Fibroblast of the aortic adventitia (primary cell): ENCODE data around the gene ANAPC13. TPM values are rescaled to one million over a fixed set of nuclear protein-coding genes. Genes with fewer than 3 reads are reported as not detected.

Source experiments
- DNase-seq: peaks from one replicate; pipeline ENCODE4 v3.0.0-alpha.2; 2010; ENCODE audit warnings: low read depth
- H3K4me3 ChIP-seq: 2 replicates; pipeline ENCODE4 v1.5.1; 2011; ENCODE audit warnings: low read depth, mild to moderate bottlenecking, control low read depth, low read length, moderate library complexity
- total RNA-seq: library from RNA; depleted of rRNA; stranded (reverse); fragments of >200 nt; gene quantifications from 2 replicates; pipeline ENCODE4 v1.2.3, GENCODE V29; 2012; ENCODE audit warnings: low replicate concordance
- TF ChIP-seq, protein P1 (sequence below): IDR thresholded peaks from 2 replicates; pipeline ENCODE4 v1.5.1; 2011; ENCODE audit warnings: mild to moderate bottlenecking, low read length, control low read depth, inconsistent platforms; ENCODE audit not compliant: insufficient read depth

Gene ANAPC13, protein sequence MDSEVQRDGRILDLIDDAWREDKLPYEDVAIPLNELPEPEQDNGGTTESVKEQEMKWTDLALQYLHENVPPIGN
- total RNA-seq = 123 and 137 TPM in 2 replicates

DNA sequence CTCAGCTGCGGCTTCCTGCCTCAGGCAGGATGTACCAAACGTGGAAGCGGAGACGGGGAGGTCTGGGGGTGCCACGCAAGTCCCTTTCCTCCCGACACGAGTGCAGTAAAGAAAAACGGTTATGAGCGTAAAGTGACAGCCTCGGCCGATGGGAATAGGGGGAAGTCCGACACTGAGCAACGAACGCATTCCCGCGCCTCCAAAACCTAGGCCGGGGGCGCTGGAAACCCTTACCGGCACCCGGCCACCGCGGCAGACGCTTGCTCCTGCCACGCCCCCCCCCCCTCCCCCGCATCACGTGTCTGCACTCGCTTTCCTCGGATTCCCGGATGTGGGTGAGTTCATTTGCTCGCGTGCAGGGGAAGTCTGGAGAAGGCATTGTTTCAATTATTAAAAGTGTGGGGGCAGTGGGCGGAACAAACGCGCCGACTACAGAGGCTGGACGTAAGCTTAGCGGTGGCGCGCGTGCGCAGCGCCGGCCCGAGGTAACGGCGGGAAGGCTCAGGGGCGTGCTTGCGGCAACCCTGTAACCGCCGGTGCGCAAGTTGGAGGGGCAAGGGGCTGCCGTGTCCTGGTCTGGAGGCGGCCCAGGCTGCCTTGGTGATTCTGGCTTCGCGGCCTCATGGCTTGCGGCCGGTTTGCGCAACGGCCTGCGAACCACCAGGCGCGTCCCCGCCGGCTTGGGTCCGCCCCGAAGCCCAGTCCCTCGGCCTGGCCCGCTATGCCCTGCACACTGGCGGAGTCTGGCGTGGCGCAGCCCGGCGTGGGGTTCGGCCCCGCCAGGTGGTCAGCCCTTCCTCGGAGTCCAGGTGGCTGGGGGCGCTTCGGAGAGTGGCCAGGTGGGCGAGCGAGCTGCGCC lies at the start of gene ANAPC13, which contains the start of gene CEP63:
ANAPC13 (minus strand) TSS at position 268 of the 859 bp plus-strand sequence. CDS start 3,081 bp downstream, outside the sequence.
CEP63 (plus strand) TSS at position 340 of the 859 bp plus-strand sequence. CDS start 9,264 bp downstream, outside the sequence.
- TF ChIP-seq, protein P1, sequence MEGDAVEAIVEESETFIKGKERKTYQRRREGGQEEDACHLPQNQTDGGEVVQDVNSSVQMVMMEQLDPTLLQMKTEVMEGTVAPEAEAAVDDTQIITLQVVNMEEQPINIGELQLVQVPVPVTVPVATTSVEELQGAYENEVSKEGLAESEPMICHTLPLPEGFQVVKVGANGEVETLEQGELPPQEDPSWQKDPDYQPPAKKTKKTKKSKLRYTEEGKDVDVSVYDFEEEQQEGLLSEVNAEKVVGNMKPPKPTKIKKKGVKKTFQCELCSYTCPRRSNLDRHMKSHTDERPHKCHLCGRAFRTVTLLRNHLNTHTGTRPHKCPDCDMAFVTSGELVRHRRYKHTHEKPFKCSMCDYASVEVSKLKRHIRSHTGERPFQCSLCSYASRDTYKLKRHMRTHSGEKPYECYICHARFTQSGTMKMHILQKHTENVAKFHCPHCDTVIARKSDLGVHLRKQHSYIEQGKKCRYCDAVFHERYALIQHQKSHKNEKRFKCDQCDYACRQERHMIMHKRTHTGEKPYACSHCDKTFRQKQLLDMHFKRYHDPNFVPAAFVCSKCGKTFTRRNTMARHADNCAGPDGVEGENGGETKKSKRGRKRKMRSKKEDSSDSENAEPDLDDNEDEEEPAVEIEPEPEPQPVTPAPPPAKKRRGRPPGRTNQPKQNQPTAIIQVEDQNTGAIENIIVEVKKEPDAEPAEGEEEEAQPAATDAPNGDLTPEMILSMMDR = no peak
- H3K4me3 ChIP-seq = peak within 1 kb of the TSS; percentile 94
- DNase-seq = peak; percentile 99

DNA sequence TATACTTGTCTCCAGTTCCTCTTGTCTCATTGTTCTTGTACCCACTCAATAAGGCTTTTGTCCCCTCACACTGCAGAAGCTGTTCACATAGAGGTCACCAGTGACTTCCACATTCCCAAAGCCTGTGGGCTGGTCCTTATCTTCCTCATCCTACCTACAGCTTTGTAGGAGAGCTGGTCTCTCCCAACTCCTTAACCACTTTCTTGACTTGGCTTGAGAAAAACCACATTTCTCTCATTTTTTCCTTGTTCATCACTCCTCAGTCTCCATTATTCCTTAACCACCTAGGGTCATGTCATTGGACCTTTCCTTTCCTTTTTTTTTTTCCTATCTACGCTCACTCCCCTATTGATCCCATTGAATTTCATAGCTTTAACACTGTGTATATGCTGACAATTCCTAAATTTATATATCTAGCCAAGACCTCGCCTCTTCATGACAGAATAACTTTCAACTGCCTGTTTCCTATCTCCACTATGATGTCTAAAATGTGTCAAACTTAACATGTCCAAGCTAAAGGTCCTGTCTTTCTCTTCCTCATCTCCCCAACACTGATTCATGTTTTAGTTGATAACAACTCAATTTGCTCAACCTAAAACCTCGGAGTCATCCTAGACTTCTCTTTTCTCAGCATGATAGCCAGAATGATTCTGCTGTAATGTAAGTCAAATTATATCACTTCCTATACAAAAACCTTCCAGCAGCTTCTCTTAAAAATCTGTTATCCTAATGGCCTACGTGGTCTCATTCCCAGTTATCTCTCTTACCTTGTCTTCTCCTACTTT lies 49.6 kb upstream of the ANAPC13 start:
- H3K4me3 ChIP-seq = no peak overlapping the region
- no peak for DNase-seq
- TF ChIP-seq, protein P1 = no peak

DNA sequence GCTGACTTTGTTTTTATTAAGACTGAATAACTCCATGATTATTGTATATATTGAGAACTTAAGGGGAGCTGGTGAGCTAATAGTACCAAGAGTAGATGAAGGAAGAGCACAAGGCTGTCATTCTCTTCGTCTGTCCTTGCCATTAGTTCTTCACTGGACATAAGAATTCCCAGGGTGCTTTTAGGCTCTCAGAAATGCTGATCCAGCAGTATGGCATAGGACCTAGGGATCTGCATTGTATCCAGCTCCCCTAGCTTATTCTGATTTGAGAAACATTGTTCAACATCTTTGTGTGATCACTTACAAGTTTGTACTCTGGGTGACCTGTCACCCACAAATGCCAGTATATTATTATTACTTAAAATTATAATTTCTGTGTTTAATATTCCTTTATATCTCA lies 47.7 kb upstream of the ANAPC13 start:
- H3K4me3 ChIP-seq = no peak overlapping the region
- DNase-seq = no peak
- TF ChIP-seq, protein P1 = no peak

DNA sequence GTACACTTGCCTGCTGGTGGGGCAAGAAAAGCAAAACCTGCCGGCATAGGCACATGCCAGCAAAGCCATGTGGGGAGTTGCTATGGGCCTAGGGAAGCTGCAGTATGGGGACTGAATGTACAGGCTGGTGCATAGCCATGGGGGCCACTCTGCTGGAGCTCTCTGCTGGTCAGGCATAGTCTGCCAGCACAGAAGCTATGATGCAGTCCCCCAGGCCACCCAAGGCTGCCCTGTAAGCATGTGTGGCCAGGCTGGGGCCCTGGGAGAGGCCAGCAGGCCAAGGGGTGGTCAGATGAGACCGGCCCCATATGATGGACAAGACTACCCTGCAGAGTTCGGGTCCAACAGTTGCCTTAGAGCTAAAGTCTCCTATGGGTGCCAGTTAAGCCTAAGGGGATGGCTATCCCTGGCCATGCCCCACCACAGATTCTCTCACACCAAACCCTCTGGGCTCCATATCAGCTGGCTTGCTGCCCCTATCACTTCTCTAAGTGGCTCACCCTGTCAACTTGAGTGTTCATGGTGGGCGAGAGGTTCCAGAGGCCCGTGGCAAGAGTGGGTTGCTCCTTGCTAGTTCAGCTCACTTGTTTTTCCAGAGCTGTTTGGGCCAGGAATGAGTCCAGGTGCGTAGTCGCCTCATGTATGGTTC lies 41.9 kb upstream of the ANAPC13 start:
- TF ChIP-seq, protein P1 = no peak
- no peak overlapping the region for H3K4me3 ChIP-seq
- DNase-seq = no peak

DNA sequence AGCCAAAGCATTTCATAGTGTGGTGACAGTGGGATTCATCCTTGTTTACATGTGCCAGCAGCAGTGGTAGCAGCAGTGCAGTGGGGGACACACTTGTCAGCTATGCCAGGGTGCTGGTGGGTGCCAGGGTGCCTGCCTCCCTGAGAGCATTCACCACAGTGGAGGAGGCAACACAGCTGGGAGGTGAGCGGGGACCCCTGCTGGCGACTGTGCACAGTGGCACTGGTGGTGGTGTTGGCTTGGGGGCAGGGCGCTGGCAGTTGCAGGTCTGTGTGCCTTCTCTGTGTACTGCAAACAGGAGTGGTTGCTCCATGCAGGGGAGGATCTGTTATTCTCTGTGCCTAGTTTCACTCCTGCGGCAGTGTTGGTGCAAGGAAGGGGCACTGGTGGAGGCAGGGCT lies 41.3 kb upstream of the ANAPC13 start:
- H3K4me3 ChIP-seq = no peak overlapping the region
- TF ChIP-seq, protein P1 = peak; percentile 6
- DNase-seq = no peak

DNA sequence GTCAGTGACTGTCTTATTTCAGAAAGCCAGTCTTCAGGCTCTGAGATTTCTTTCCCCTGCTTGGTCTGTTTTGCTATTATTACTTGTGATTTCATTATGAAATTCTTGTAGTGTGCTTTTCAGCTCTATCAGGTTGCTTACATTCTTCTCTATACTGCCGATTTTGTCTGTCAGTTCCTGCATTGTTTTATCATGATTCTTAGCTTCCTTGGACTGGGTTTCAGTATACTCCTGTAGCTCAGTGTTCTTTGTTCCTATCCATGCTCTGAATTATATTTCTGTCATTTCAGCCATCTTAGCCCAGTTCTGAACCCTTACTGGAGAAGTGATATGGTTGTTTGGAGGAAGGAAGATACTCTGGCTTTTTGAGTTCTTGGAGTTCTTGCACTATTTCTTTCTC lies 40.5 kb upstream of the ANAPC13 start:
- no peak overlapping the region for H3K4me3 ChIP-seq
- no peak for DNase-seq
- TF ChIP-seq, protein P1 = no peak
